Trophoblast cell (in vitro differentiated cells and primary cell): ENCODE measurements around the gene TET1.
"Not testable (repeated sequence)": the region's sequence is repeated elsewhere in the genome, so short reads cannot be mapped to it uniquely, and the experiment has no call there.

Experiments
- DNase-seq, 2 donors: peaks; one replicate each; pipeline ENCODE4 v3.0.0-alpha.2; 2016
- H2AFZ ChIP-seq: 2 replicates; pipeline ENCODE4 v1.6.1; 2013; ENCODE audit warnings: low read length, moderate library complexity, mild to moderate bottlenecking; ENCODE audit not compliant: insufficient read depth, poor library complexity
- H2AK5ac ChIP-seq: 2 replicates; pipeline ENCODE4 v1.6.1; 2013; ENCODE audit warnings: mild to moderate bottlenecking, low read length
- H2BK120ac ChIP-seq: 2 replicates; pipeline ENCODE4 v1.6.1; 2013; ENCODE audit warnings: low read length, mild to moderate bottlenecking, moderate library complexity; ENCODE audit not compliant: insufficient read depth, poor library complexity
- H2BK12ac ChIP-seq: 2 replicates; pipeline ENCODE4 v1.6.1; 2013; ENCODE audit warnings: mild to moderate bottlenecking, low read length, moderate library complexity
- H2BK5ac ChIP-seq: 2 replicates; pipeline ENCODE4 v1.6.1; 2013; ENCODE audit warnings: low read length, low read depth, moderate library complexity, mild to moderate bottlenecking; ENCODE audit not compliant: poor library complexity
- H3K14ac ChIP-seq: 2 replicates; pipeline ENCODE4 v1.6.1; 2013; ENCODE audit warnings: mild to moderate bottlenecking, low read length
- H3K18ac ChIP-seq: 2 replicates; pipeline ENCODE4 v1.6.1; 2013; ENCODE audit warnings: mild to moderate bottlenecking, low read length
- H3K23ac ChIP-seq: 2 replicates; pipeline ENCODE4 v1.6.1; 2013; ENCODE audit warnings: low read length
- H3K27ac ChIP-seq: 2 replicates; pipeline ENCODE4 v1.5.1; 2013; ENCODE audit warnings: low read depth, mild to moderate bottlenecking, inconsistent platforms, low read length, moderate library complexity
- H3K27me3 ChIP-seq: 2 replicates; pipeline ENCODE4 v1.6.1; 2013; ENCODE audit warnings: inconsistent platforms, mild to moderate bottlenecking, low read length, moderate library complexity; ENCODE audit not compliant: insufficient read depth
- H3K36me3 ChIP-seq, 2 experiments: 1 replicate in 1 of 2; 2 replicates in 1 of 2; pipeline ENCODE4 v1.6.1; 2013; ENCODE audit warnings: low read length in 2 of 2, mild to moderate bottlenecking in 2 of 2, moderate library complexity in 1 of 2; ENCODE audit not compliant: insufficient read depth in 2 of 2, control insufficient read depth in 1 of 2
- H3K4ac ChIP-seq: 2 replicates; pipeline ENCODE4 v1.6.1; 2013; ENCODE audit warnings: low read depth, mild to moderate bottlenecking, low read length, moderate library complexity
- H3K4me1 ChIP-seq, 2 experiments: 1 replicate in 1 of 2; 2 replicates in 1 of 2; pipeline ENCODE4 v1.6.1; 2013; ENCODE audit warnings: low read length in 2 of 2, mild to moderate bottlenecking in 2 of 2, moderate library complexity in 1 of 2; ENCODE audit not compliant: insufficient read depth in 2 of 2, control insufficient read depth in 1 of 2
- H3K4me2 ChIP-seq: 2 replicates; pipeline ENCODE4 v1.6.1; 2013; ENCODE audit warnings: inconsistent platforms, mild to moderate bottlenecking, low read length, moderate library complexity
- H3K4me3 ChIP-seq: 2 replicates; pipeline ENCODE4 v1.5.1; 2013; ENCODE audit warnings: mild to moderate bottlenecking, low read depth, low read length, inconsistent platforms
- H3K79me1 ChIP-seq: one replicate; pipeline ENCODE4 v1.6.1; 2013; ENCODE audit warnings: low read length
- H3K79me2 ChIP-seq: 2 replicates; pipeline ENCODE4 v1.6.1; 2013; ENCODE audit warnings: low read length, mild to moderate bottlenecking; ENCODE audit not compliant: control insufficient read depth, insufficient read depth, poor library complexity
- H3K9ac ChIP-seq: 2 replicates; pipeline ENCODE4 v1.6.1; 2013; ENCODE audit warnings: mild to moderate bottlenecking, low read length
- H3K9me3 ChIP-seq: 2 replicates; pipeline ENCODE4 v1.6.1; 2013; ENCODE audit warnings: low read depth, mild to moderate bottlenecking, control low read depth, inconsistent platforms, low read length; ENCODE audit not compliant: insufficient read depth
- H4K12ac ChIP-seq: 2 replicates; pipeline ENCODE4 v1.6.1; 2013; ENCODE audit warnings: low read depth, mild to moderate bottlenecking, low read length, moderate library complexity
- H4K8ac ChIP-seq: 2 replicates; pipeline ENCODE4 v1.6.1; 2013; ENCODE audit warnings: low read depth, mild to moderate bottlenecking, low read length, moderate library complexity
- H4K91ac ChIP-seq: one replicate; pipeline ENCODE4 v1.6.1; 2013; ENCODE audit warnings: low read depth, mild to moderate bottlenecking, low read length, moderate library complexity
- WGBS: extraction: QIAGEN DNeasy Blood & Tissue Kit; methylation state at CpG from one replicate; pipeline ENCODE4 v1.1.7; 2013; ENCODE audit warnings: missing lambda C conversion rate; ENCODE audit not compliant: insufficient read length, insufficient coverage; ENCODE audit errors: extremely low coverage; 5-methylcytosine and 5-hydroxymethylcytosine counted together

TET1 gene

GRCh38 chr10:68632271-68632560, 72.1 kb downstream of the TET1 start:
- H3K79me1 ChIP-seq, H3K9me3 ChIP-seq, H3K4me1 ChIP-seq, H3K14ac ChIP-seq, H2BK12ac ChIP-seq, H3K79me2 ChIP-seq, H2BK120ac ChIP-seq, H3K23ac ChIP-seq, H3K4me2 ChIP-seq, H3K9ac ChIP-seq, H3K4me3 ChIP-seq, H4K12ac ChIP-seq, H3K4ac ChIP-seq, H3K27me3 ChIP-seq, H2BK5ac ChIP-seq, H2AK5ac ChIP-seq, H4K91ac ChIP-seq, H4K8ac ChIP-seq, H2AFZ ChIP-seq, H3K36me3 ChIP-seq, H3K18ac ChIP-seq: not testable (repeated sequence)
- peak overlapping the region; percentile 74 for H3K27ac ChIP-seq
- peak in 1 of 2 donors; percentile 52 for DNase-seq
- WGBS = no CpG with 5 or more reads among the region's 10 CpGs

- no peak overlapping the region for H2BK120ac ChIP-seq
- H4K12ac ChIP-seq = no peak overlapping the region
- no peak overlapping the region for H4K8ac ChIP-seq
- peaks cover 7% of the 10 kb centered on the region for H3K79me1 ChIP-seq
- H2AFZ ChIP-seq = no peak overlapping the region
- peak overlapping the region; percentile 67 for H2BK12ac ChIP-seq
- H3K14ac ChIP-seq = no peak overlapping the region
- no peaks in the 10 kb centered on the region for H3K9me3 ChIP-seq
- H3K79me2 ChIP-seq = no peaks in the 10 kb centered on the region
- no CpG with 5 or more reads among the region's 4 CpGs for WGBS
- no peak for DNase-seq
- H3K4me1 ChIP-seq = peaks cover 2 to 5% of the 10 kb centered on the region in 2 experiments
- H3K36me3 ChIP-seq = peaks cover 0 to 2% of the 10 kb centered on the region in 2 experiments
- peak overlapping the region; percentile 75 for H4K91ac ChIP-seq
- H2BK5ac ChIP-seq = peak overlapping the region; percentile 65
- H3K27me3 ChIP-seq = no peaks in the 10 kb centered on the region
- H3K18ac ChIP-seq = no peak overlapping the region
- H2AK5ac ChIP-seq = peak overlapping the region; percentile 80
- H3K4me2 ChIP-seq = no peak overlapping the region
- H3K4me3 ChIP-seq = no peak overlapping the region
- H3K9ac ChIP-seq = no peak overlapping the region
- no peak overlapping the region for H3K27ac ChIP-seq
- no peak overlapping the region for H3K4ac ChIP-seq
- no peak overlapping the region for H3K23ac ChIP-seq
Observed at GRCh38 chr10:68633281-68633680, 73.1 kb downstream of the TET1 start.

GRCh38 chr10:68633816-68634466, 73.8 kb downstream of the TET1 start:
- Histone ChIP-seq H3K79me2 (no peaks in the 10 kb centered on the region), H2BK5ac (no peak overlapping the region), H3K4me1 (peaks cover 2 to 5% of the 10 kb centered on the region in 2 experiments), H4K8ac (no peak overlapping the region), H4K91ac (no peak overlapping the region), H4K12ac (no peak overlapping the region), H3K79me1 (peaks cover 7% of the 10 kb centered on the region), H3K23ac (no peak overlapping the region), H3K4ac (no peak overlapping the region), H3K4me2 (no peak overlapping the region), H3K9ac (no peak overlapping the region), H3K27ac (no peak overlapping the region), H3K14ac (no peak overlapping the region), H2AK5ac (no peak overlapping the region), H2BK12ac (no peak overlapping the region), H2AFZ (no peak overlapping the region), H3K18ac (no peak overlapping the region), H3K36me3 (peaks cover 0 to 2% of the 10 kb centered on the region in 2 experiments), H3K27me3 (no peaks in the 10 kb centered on the region), H2BK120ac (no peak overlapping the region), H3K9me3 (no peaks in the 10 kb centered on the region), H3K4me3 (no peak overlapping the region)
- no CpG with 5 or more reads among the region's 4 CpGs for WGBS
- no peak for DNase-seq

- Histone ChIP-seq H3K9me3 (no peaks in the 10 kb centered on the region), H2AFZ (no peak overlapping the region), H2BK120ac (no peak overlapping the region), H3K27ac (no peak overlapping the region), H2BK5ac (no peak overlapping the region), H3K4me2 (no peak overlapping the region), H3K14ac (no peak overlapping the region), H4K8ac (no peak overlapping the region), H3K79me1 (peaks cover 4% of the 10 kb centered on the region), H3K4ac (no peak overlapping the region), H3K4me3 (no peak overlapping the region), H3K23ac (no peak overlapping the region), H3K4me1 (peaks cover 2 to 5% of the 10 kb centered on the region in 2 experiments), H3K9ac (no peak overlapping the region), H4K91ac (no peak overlapping the region), H3K79me2 (no peaks in the 10 kb centered on the region), H3K27me3 (no peaks in the 10 kb centered on the region), H3K18ac (no peak overlapping the region), H2AK5ac (no peak overlapping the region), H2BK12ac (no peak overlapping the region), H3K36me3 (peaks cover 0 to 3% of the 10 kb centered on the region in 2 experiments), H4K12ac (no peak overlapping the region)
- no CpG with 5 or more reads among the region's 3 CpGs for WGBS
- DNase-seq = no peak
Observed at GRCh38 chr10:68636335-68636734, 76.2 kb downstream of the TET1 start.
